Muscle layer of colon (tissue), 2 donors: ENCODE results near the gene RASA1.

Source experiments
- H3K27ac ChIP-seq: one replicate; pipeline ENCODE4 v1.7.0; 2013; ENCODE audit warnings: low read depth, mild to moderate bottlenecking, low read length, moderate library complexity
- H3K27me3 ChIP-seq, 2 donors: one replicate each; pipeline ENCODE4 v1.7.0; 2013; ENCODE audit warnings: low read length in 2 of 2, mild to moderate bottlenecking in 2 of 2; ENCODE audit not compliant: insufficient read depth in 2 of 2, control insufficient read depth in 1 of 2
- H3K36me3 ChIP-seq: one replicate; pipeline ENCODE4 v1.7.0; 2013; ENCODE audit warnings: mild to moderate bottlenecking, low read length; ENCODE audit not compliant: insufficient read depth
- H3K4me1 ChIP-seq: one replicate; pipeline ENCODE4 v1.7.0; 2013; ENCODE audit warnings: mild to moderate bottlenecking, low read length; ENCODE audit not compliant: insufficient read depth
- H3K4me3 ChIP-seq, 2 donors: one replicate each; pipeline ENCODE4 v1.7.0; 2013; ENCODE audit warnings: low read length in 2 of 2, low read depth in 1 of 2, mild to moderate bottlenecking in 1 of 2, moderate library complexity in 1 of 2
- H3K9ac ChIP-seq: one replicate; pipeline ENCODE4 v1.7.0; 2013; ENCODE audit warnings: low read length
- H3K9me3 ChIP-seq: one replicate; pipeline ENCODE4 v1.7.0; 2013; ENCODE audit warnings: mild to moderate bottlenecking, low read length
- donor health status: abdominal sarcoma.
- donor health status: Adenocarcinoma of cecum.

Gene RASA1

GRCh38 chr5:87361536-87362213 lies 94.0 kb downstream of the RASA1 start:
- Histone ChIP-seq H3K9me3 (no peaks in the 10 kb centered on the region), H3K9ac (no peak overlapping the region), H3K4me1 (no peaks in the 10 kb centered on the region), H3K36me3 (peaks cover 3% of the 10 kb centered on the region), H3K27me3 (no peaks in the 10 kb centered on the region), H3K4me3 (no peak overlapping the region), H3K27ac (no peak overlapping the region)

- H3K9me3 ChIP-seq, result no peaks in the 10 kb centered on the region
- H3K9ac ChIP-seq, result no peak overlapping the region
- peaks cover 14% of the 10 kb centered on the region for H3K36me3 ChIP-seq
- no peaks in the 10 kb centered on the region for H3K4me1 ChIP-seq
- no peak overlapping the region for H3K27ac ChIP-seq
- H3K27me3 ChIP-seq, result no peaks in the 10 kb centered on the region
- H3K4me3 ChIP-seq, result no peak overlapping the region
Observed at GRCh38 chr5:87367243-87367642, 99.6 kb downstream of the RASA1 start.

GRCh38 chr5:87368601-87369000 lies 100.9 kb downstream of the RASA1 start:
- Histone ChIP-seq H3K27me3 (no peaks in the 10 kb centered on the region), H3K36me3 (peaks cover 17% of the 10 kb centered on the region), H3K4me1 (no peaks in the 10 kb centered on the region), H3K4me3 (no peak overlapping the region), H3K9me3 (no peaks in the 10 kb centered on the region), H3K27ac (no peak overlapping the region), H3K9ac (no peak overlapping the region)

- Histone ChIP-seq H3K4me3 (no peak overlapping the region), H3K27ac (no peak overlapping the region)
Observed at GRCh38 chr5:87369431-87369830, 101.7 kb downstream of the RASA1 start.

GRCh38 chr5:87372705-87373104 lies 105.0 kb downstream of the RASA1 start:
- Histone ChIP-seq H3K9me3 (no peaks in the 10 kb centered on the region), H3K9ac (no peak overlapping the region), H3K4me1 (no peaks in the 10 kb centered on the region), H3K27ac (no peak overlapping the region), H3K27me3 (no peaks in the 10 kb centered on the region), H3K36me3 (peaks cover 17% of the 10 kb centered on the region), H3K4me3 (no peak overlapping the region)

More at GRCh38 chr5:87369431-87369830, 101.7 kb downstream of the RASA1 start:
- Histone ChIP-seq H3K4me1 (no peaks in the 10 kb centered on the region), H3K9ac (no peak overlapping the region), H3K27me3 (no peaks in the 10 kb centered on the region), H3K9me3 (no peaks in the 10 kb centered on the region), H3K36me3 (peaks cover 17% of the 10 kb centered on the region)

- H3K9me3 ChIP-seq, result no peaks in the 10 kb centered on the region
- no peak overlapping the region for H3K9ac ChIP-seq
- peaks cover 40% of the 10 kb centered on the region for H3K36me3 ChIP-seq
Observed at GRCh38 chr5:87382224-87382623, 114.5 kb downstream of the RASA1 start.

GRCh38 chr5:87383216-87383615 lies 115.5 kb downstream of the RASA1 start:
- peaks cover 45% of the 10 kb centered on the region for H3K36me3 ChIP-seq
- H3K4me3 ChIP-seq, result no peak overlapping the region
- H3K9ac ChIP-seq, result no peak overlapping the region
- no peaks in the 10 kb centered on the region for H3K9me3 ChIP-seq
- H3K4me1 ChIP-seq, result peaks cover 13% of the 10 kb centered on the region
- no peaks in the 10 kb centered on the region for H3K27me3 ChIP-seq
- no peak overlapping the region for H3K27ac ChIP-seq

More at GRCh38 chr5:87382224-87382623, 114.5 kb downstream of the RASA1 start:
- no peak overlapping the region for H3K27ac ChIP-seq
- peaks cover 13% of the 10 kb centered on the region for H3K4me1 ChIP-seq
- H3K4me3 ChIP-seq, result no peak overlapping the region
- H3K27me3 ChIP-seq, result no peaks in the 10 kb centered on the region

GRCh38 chr5:87385802-87386201 lies 118.1 kb downstream of the RASA1 start:
- H3K4me1 ChIP-seq, result peaks cover 4% of the 10 kb centered on the region
- H3K9ac ChIP-seq, result no peak overlapping the region
- H3K27me3 ChIP-seq, result no peaks in the 10 kb centered on the region
- H3K9me3 ChIP-seq, result no peaks in the 10 kb centered on the region
- no peak overlapping the region for H3K27ac ChIP-seq
- peaks cover 52% of the 10 kb centered on the region for H3K36me3 ChIP-seq
- no peak overlapping the region for H3K4me3 ChIP-seq

GRCh38 chr5:87388129-87388528 lies 120.4 kb downstream of the RASA1 start:
- Histone ChIP-seq H3K9me3 (no peaks in the 10 kb centered on the region), H3K27me3 (no peaks in the 10 kb centered on the region), H3K4me1 (no peaks in the 10 kb centered on the region), H3K27ac (no peak overlapping the region), H3K36me3 (peaks cover 56% of the 10 kb centered on the region), H3K4me3 (no peak overlapping the region), H3K9ac (no peak overlapping the region)

GRCh38 chr5:87389296-87390034 lies 121.8 kb downstream of the RASA1 start:
- peaks cover 57% of the 10 kb centered on the region for H3K36me3 ChIP-seq
- H3K9me3 ChIP-seq, result no peaks in the 10 kb centered on the region
- H3K4me3 ChIP-seq, result no peak overlapping the region
- no peaks in the 10 kb centered on the region for H3K4me1 ChIP-seq
- no peak overlapping the region for H3K9ac ChIP-seq
- no peaks in the 10 kb centered on the region for H3K27me3 ChIP-seq
- no peak overlapping the region for H3K27ac ChIP-seq

- Histone ChIP-seq H3K36me3 (peaks cover 61% of the 10 kb centered on the region), H3K9ac (no peak overlapping the region), H3K4me1 (no peaks in the 10 kb centered on the region), H3K4me3 (no peak overlapping the region), H3K9me3 (no peaks in the 10 kb centered on the region), H3K27me3 (no peaks in the 10 kb centered on the region), H3K27ac (no peak overlapping the region)
Observed at GRCh38 chr5:87390075-87390474, 122.4 kb downstream of the RASA1 start.
